K562 (cell line): ENCODE data around the gene MAGI2. TPM values are rescaled to one million over a fixed set of nuclear protein-coding genes. Genes with fewer than 3 reads are reported as not detected.

Source experiments
- ATAC-seq: fragments of 200-7000 bp; cut with Tn5 transposase; 3 replicates; pipeline ENCODE4 v1.9.1; 2020; ENCODE audit warnings: moderate library complexity
- BruUV-seq: library from RNA; stranded (reverse); fragments of 400-500 nt; replicated peaks from 2 replicates; lab custom pipeline; 2021; lab: Mats Ljungman, UMichigan
- CTCF ChIA-PET: fragments of 300-600 bp; formaldehyde crosslinking; extraction: SDS; loops from one replicate; lab custom pipeline; 2021; ENCODE audit warnings: low intra/inter-chr PET ratio; lab: Yijun Ruan, JAX
- POLR2A ChIA-PET: fragments of 300-600, 350-650 bp; sonication (Branson Sonifier 250); formaldehyde crosslinking; extraction: SDS; loops from one replicate; lab custom pipeline; 2021; ENCODE audit warnings: antibody characterized with exemption, inconsistent platforms; lab: Yijun Ruan, JAX
- DNase-seq, 4 experiments: peaks; one replicate each; pipeline versions ENCODE4 v3.0.0 to v3.0.0-alpha.2; 2011 to 2018; ENCODE audit warnings: low spot score in 3 of 4, mixed read lengths in 3 of 4; ENCODE audit errors: extremely low read depth in 1 of 4
- FAIRE-seq: peaks from 2 replicates; lab custom pipeline; 2011; peaks lifted over from hg19 to GRCh38; lab: Jason Lieb, UNC
- H2AFZ ChIP-seq: 2 replicates; pipeline ENCODE4 v1.6.0; 2011; ENCODE audit warnings: low read depth, low read length, control low read depth, inconsistent platforms
- H3K27ac ChIP-seq: fragments of 200-600 bp; 3 replicates; pipeline ENCODE4 v1.8.0; 2011; ENCODE audit warnings: low read depth, mild to moderate bottlenecking, control low read depth, inconsistent platforms, low read length, moderate library complexity, mixed read lengths; ENCODE audit errors: extremely low read depth
- H3K27me3 ChIP-seq, 2 experiments: fragments of 300-600 bp in 1 of 2; 2 replicates in 1 of 2; 3 replicates in 1 of 2; pipeline versions ENCODE4 v1.6.0 to v1.8.0; 2011; ENCODE audit warnings: inconsistent platforms in 2 of 2, low read length in 2 of 2, mild to moderate bottlenecking in 1 of 2, mixed read lengths in 1 of 2, moderate library complexity in 1 of 2; ENCODE audit not compliant: control insufficient read depth in 2 of 2, insufficient read depth in 2 of 2
- H3K36me3 ChIP-seq: fragments of 300-600 bp; 3 replicates; pipeline ENCODE4 v1.8.0; 2011; ENCODE audit warnings: mild to moderate bottlenecking, low read length, inconsistent platforms; ENCODE audit not compliant: control insufficient read depth, insufficient read depth
- H3K4me1 ChIP-seq, 2 experiments: fragments of 200-600 bp in 1 of 2; replicated peaks in 1 of 2; 2 replicates in 1 of 2; 3 replicates in 1 of 2; pipeline versions ENCODE4 v1.5.1 to v1.8.0; 2011; ENCODE audit warnings: inconsistent platforms in 2 of 2, low read length in 2 of 2, mild to moderate bottlenecking in 1 of 2, mixed read lengths in 1 of 2, moderate library complexity in 1 of 2; ENCODE audit not compliant: control insufficient read depth in 2 of 2, insufficient read depth in 2 of 2
- H3K4me2 ChIP-seq: 2 replicates; pipeline ENCODE4 v1.6.1; 2011; ENCODE audit warnings: low read length, control low read depth, inconsistent platforms, mixed read lengths; ENCODE audit not compliant: insufficient read depth
- H3K4me3 ChIP-seq: fragments of 200-600 bp; sonication (generic), shearing (Covaris generic); 2 replicates; pipeline ENCODE4 v1.5.1; 2016; ENCODE audit warnings: control low read depth, inconsistent platforms
- H3K79me2 ChIP-seq: fragments of 200-600 bp; 3 replicates; pipeline ENCODE4 v1.8.0; 2011; ENCODE audit warnings: low read length, inconsistent platforms; ENCODE audit not compliant: control insufficient read depth, insufficient read depth
- H3K9ac ChIP-seq, 2 experiments: 2 replicates each; pipeline versions ENCODE4 v1.6.0 to v1.6.1; 2011; ENCODE audit warnings: low read depth in 2 of 2, low read length in 2 of 2, control low read depth in 1 of 2, inconsistent platforms in 1 of 2, mild to moderate bottlenecking in 1 of 2, mixed read lengths in 1 of 2; ENCODE audit not compliant: insufficient read depth in 1 of 2
- H3K9me1 ChIP-seq: one replicate; pipeline ENCODE4 v1.6.0; 2011; ENCODE audit warnings: inconsistent platforms, mild to moderate bottlenecking, low read length, moderate library complexity; ENCODE audit not compliant: control insufficient read depth, insufficient read depth
- H3K9me3 ChIP-seq: replicated peaks from 2 replicates; pipeline ENCODE4 v1.5.1; 2011; ENCODE audit warnings: low read depth, low read length, inconsistent platforms; ENCODE audit not compliant: control insufficient read depth, insufficient read depth
- H4K20me1 ChIP-seq: replicated peaks from 2 replicates; pipeline ENCODE4 v1.6.1; 2011; ENCODE audit warnings: low read length, inconsistent platforms, mixed read lengths; ENCODE audit not compliant: control insufficient read depth, insufficient read depth
- BDP1 ChIP-seq: IDR thresholded peaks from 3 replicates; pipeline ENCODE4 v1.6.1; 2011; ENCODE audit not compliant: insufficient read length, insufficient read depth
- C11orf30 ChIP-seq: fragments of 450-650 bp; IDR thresholded peaks from 2 replicates; pipeline ENCODE4 v1.6.1; 2016; ENCODE audit warnings: low read depth, mild to moderate bottlenecking
- EZH2 ChIP-seq: IDR thresholded peaks from 2 replicates; pipeline ENCODE4 v1.6.1; 2012; ENCODE audit warnings: low read depth, mild to moderate bottlenecking, inconsistent platforms, low read length, borderline replicate concordance
- MAFF ChIP-seq: IDR thresholded peaks from 2 replicates; pipeline ENCODE4 v1.6.1; 2012; ENCODE audit warnings: low read length, improper control_type of control experiment
- MAFG ChIP-seq: fragments of 450-650 bp; conservative IDR thresholded peaks from 2 replicates; pipeline ENCODE4 v1.6.1; 2016; ENCODE audit warnings: missing genetic modification characterization, missing compliant biosample characterization
- MAFK ChIP-seq: IDR thresholded peaks from 2 replicates; pipeline ENCODE4 v1.6.1; 2011; ENCODE audit warnings: low read length, improper control_type of control experiment
- PHF20 ChIP-seq: fragments of 450-650 bp; IDR thresholded peaks from 2 replicates; pipeline ENCODE4 v1.6.1; 2018; ENCODE audit not compliant: partially characterized antibody
- ZNF311 ChIP-seq: fragments of 250-450 bp; sonication (Bioruptor Pico); IDR thresholded peaks from 2 replicates; pipeline ENCODE4 v1.4.0; 2020; ENCODE audit warnings: mild to moderate bottlenecking, moderate library complexity
- ZNF316 ChIP-seq: fragments of 450-650 bp; IDR thresholded peaks from 2 replicates; pipeline ENCODE4 v1.6.1; 2016
- in situ Hi-C: fragments of 300-500 bp; cut with MboI; formaldehyde crosslinking; loops from 4 replicates; pipeline ENCODE4 v1.15.0; 2018; ENCODE audit warnings: inconsistent platforms, mixed read lengths
- intact Hi-C: fragments of 100-400 bp; cut with micrococcal nuclease; formaldehyde crosslinking; loops from 2 replicates; pipeline ENCODE4 v1.14.2; 2022
- polyA plus RNA-seq, 8 experiments: library from polyadenylated mRNA; depleted of rRNA in 4 of 8; stranded (reverse) in 5 of 8; unstranded in 3 of 8; fragments of >200 nt; fragmentation: Nextera tagmentation in 2 of 8; fragmentation: Illumina TruSeq in 1 of 8; extraction: Ambion mirVana in 2 of 8; extraction: Trizol in 1 of 8; gene quantifications; 2 replicates each; pipeline versions ENCODE4 v1.2.1 to v1.2.3, GENCODE V29; 2011 to 2014; ENCODE audit warnings: inconsistent platforms in 1 of 8, missing spikeins in 1 of 8
- total RNA-seq, 7 experiments: library from RNA; depleted of rRNA in 6 of 7; stranded (reverse); fragments of >200 nt in 6 of 7; fragmentation: Illumina TruSeq in 2 of 7; extraction: Trizol in 2 of 7; gene quantifications; 2 replicates each; pipeline versions ENCODE4 v1.2.1 to v1.2.3, GENCODE V29; 2011 to 2021; ENCODE audit warnings: low replicate concordance in 1 of 7
- TF ChIP-seq, protein P1 (sequence below): fragments of 250-450 bp; sonication (Bioruptor Pico); IDR thresholded peaks from 2 replicates; pipeline ENCODE4 v1.5.0; 2021

MAGI2 gene
- total and polyA plus RNA-seq, 9 of the 15 experiments (the other 6 are each of a cell fraction or from before 2014, with no cell fraction given), result 0.27 to 1.4 (median 0.70) TPM

DNA sequence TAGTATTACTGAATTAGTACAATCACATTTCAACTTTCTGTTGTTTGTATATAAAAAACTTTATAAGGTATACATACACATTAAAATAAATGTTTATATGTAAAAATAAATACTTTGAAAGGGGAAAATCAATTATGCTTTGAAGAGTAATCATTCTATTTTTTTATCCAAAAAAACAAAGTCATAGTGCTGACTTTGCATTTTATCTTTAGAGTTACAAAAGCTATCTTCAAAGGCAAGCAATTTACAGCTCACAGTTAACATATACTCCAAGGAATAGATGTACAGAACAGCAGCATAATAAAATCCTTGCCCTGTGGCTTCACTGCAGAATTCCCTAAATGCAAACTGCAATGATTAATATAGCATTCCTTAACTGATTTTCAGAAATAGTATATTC is 53.2 kb downstream of the MAGI2 start:
- no peak for ATAC-seq
- Histone ChIP-seq H2AFZ (no peak overlapping the region), H3K27ac (no peak overlapping the region), H3K79me2 (no peaks in the 10 kb centered on the region), H4K20me1 (no peaks in the 10 kb centered on the region), H3K4me1 (no peaks in the 10 kb centered on the region), H3K4me2 (no peak overlapping the region), H3K9me3 (no peaks in the 10 kb centered on the region; the same call in 1 of the 2 replicates), H3K27me3 (no peaks in the 10 kb centered on the region), H3K4me3 (no peak overlapping the region), H3K36me3 (no peaks in the 10 kb centered on the region), H3K9me1 (no peaks in the 10 kb centered on the region), H3K9ac (no peak overlapping the region)
- TF ChIP-seq MAFK (peak; percentile 92), BDP1 (no peak), ZNF316 (peak; percentile 86), MAFG (tag) (peak; percentile 68), PHF20 (no peak), EZH2 (no peak), C11orf30 (peak; percentile 60), ZNF311 (CRISPR knock-in tag) (no peak), MAFF (peak; percentile 85)
- TF ChIP-seq, protein P1, sequence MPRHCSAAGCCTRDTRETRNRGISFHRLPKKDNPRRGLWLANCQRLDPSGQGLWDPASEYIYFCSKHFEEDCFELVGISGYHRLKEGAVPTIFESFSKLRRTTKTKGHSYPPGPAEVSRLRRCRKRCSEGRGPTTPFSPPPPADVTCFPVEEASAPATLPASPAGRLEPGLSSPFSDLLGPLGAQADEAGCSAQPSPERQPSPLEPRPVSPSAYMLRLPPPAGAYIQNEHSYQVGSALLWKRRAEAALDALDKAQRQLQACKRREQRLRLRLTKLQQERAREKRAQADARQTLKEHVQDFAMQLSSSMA (CRISPR knock-in tag), result no peak
- intact Hi-C loops, result no loop called here
- no TSS peak for BruUV-seq
- FAIRE-seq, result no peak
- ChIA-PET CTCF (no interaction called here), POLR2A (no interaction called here)
- in situ Hi-C loops, result no loop called here
- no peak for DNase-seq
